ENCODE results near the gene TLR3.
A peak's percentile ranks its signal among the peaks of the same experiment; 100 is the strongest.

The TLR3 gene

GRCh38 chr4:186051096-186051495, 17.9 kb upstream of the TLR3 start:
- DNase-seq: no peak

GRCh38 chr4:186058253-186058979, 10.5 kb upstream of the TLR3 start:
- DNase-seq: no peak

- DNase-seq: no peak
Measured at GRCh38 chr4:186058980-186059316, 10.0 kb upstream of the TLR3 start.

GRCh38 chr4:186061921-186062320, 7.0 kb upstream of the TLR3 start:
- no peak for DNase-seq

- DNase-seq: no peak
Measured at GRCh38 chr4:186067757-186068385, 1.1 kb upstream of the TLR3 start.

GRCh38 chr4:186069729-186070128, 773 bp downstream of the TLR3 start:
- no peak for DNase-seq

- DNase-seq: no peak
Measured at GRCh38 chr4:186072516-186072915, 3.6 kb downstream of the TLR3 start.

GRCh38 chr4:186074189-186074588, 5.2 kb downstream of the TLR3 start:
- DNase-seq: no peak

- DNase-seq: no peak
Measured at GRCh38 chr4:186078981-186079638, 10.2 kb downstream of the TLR3 start.

- no peak for DNase-seq
Measured at GRCh38 chr4:186079694-186080093, 10.7 kb downstream of the TLR3 start.

- DNase-seq: no peak
Measured at GRCh38 chr4:186081202-186081807, 12.3 kb downstream of the TLR3 start.

- DNase-seq: no peak
Measured at GRCh38 chr4:186082221-186082620, 13.3 kb downstream of the TLR3 start.

- DNase-seq: no peak
Measured at GRCh38 chr4:186088523-186088922, 19.6 kb downstream of the TLR3 start.

GRCh38 chr4:186092296-186092695, 23.3 kb downstream of the TLR3 start:
- no peak for DNase-seq

GRCh38 chr4:186095406-186095805, 26.4 kb downstream of the TLR3 start:
- no peak for DNase-seq

- no peak for DNase-seq
Measured at GRCh38 chr4:186096681-186097165, 27.8 kb downstream of the TLR3 start.

- DNase-seq: no peak
Measured at GRCh38 chr4:186097386-186097785, 28.4 kb downstream of the TLR3 start.

GRCh38 chr4:186102931-186103330, 34.0 kb downstream of the TLR3 start:
- no peak for DNase-seq

- peak; percentile 16 for DNase-seq
Measured at GRCh38 chr4:186104114-186104889, 35.3 kb downstream of the TLR3 start, which contains the start of gene FAM149A. TSS of gene FAM149A (plus strand) at chr4:186104704.

- DNase-seq: no peak
Measured at GRCh38 chr4:186104890-186105646, 36.1 kb downstream of the TLR3 start.

GRCh38 chr4:186105647-186106321, 36.8 kb downstream of the TLR3 start:
- DNase-seq: no peak

Measured in NCI-H1436 (cell line).